Hepatocyte (in vitro differentiated cells): ENCODE results near the gene ZDHHC24.

ENCODE experiments used
- EZH2 ChIP-seq: fragments of 200-600 bp; sonication (generic); IDR thresholded peaks from 2 replicates; pipeline ENCODE4 v1.6.1; 2016; ENCODE audit warnings: antibody characterized with exemption, mild to moderate bottlenecking, borderline replicate concordance
- EZH2phosphoT487 ChIP-seq: fragments of 200-600 bp; sonication (generic); IDR thresholded peaks from one replicate; pipeline ENCODE4 v1.6.1; 2018; ENCODE audit warnings: antibody characterized with exemption, mild to moderate bottlenecking, low read depth, moderate library complexity; ENCODE audit not compliant: unreplicated experiment, severe bottlenecking
- TF ChIP-seq, protein P1 (sequence below): fragments of 200-600 bp; sonication (generic); IDR thresholded peaks from 2 replicates; pipeline ENCODE4 v1.5.1; 2016; ENCODE audit warnings: antibody characterized with exemption, mild to moderate bottlenecking; ENCODE audit not compliant: poor library complexity

GRCh38 chr11:66562275-66562674, 16.4 kb upstream of the ZDHHC24 start:
- TF ChIP-seq, protein P1, sequence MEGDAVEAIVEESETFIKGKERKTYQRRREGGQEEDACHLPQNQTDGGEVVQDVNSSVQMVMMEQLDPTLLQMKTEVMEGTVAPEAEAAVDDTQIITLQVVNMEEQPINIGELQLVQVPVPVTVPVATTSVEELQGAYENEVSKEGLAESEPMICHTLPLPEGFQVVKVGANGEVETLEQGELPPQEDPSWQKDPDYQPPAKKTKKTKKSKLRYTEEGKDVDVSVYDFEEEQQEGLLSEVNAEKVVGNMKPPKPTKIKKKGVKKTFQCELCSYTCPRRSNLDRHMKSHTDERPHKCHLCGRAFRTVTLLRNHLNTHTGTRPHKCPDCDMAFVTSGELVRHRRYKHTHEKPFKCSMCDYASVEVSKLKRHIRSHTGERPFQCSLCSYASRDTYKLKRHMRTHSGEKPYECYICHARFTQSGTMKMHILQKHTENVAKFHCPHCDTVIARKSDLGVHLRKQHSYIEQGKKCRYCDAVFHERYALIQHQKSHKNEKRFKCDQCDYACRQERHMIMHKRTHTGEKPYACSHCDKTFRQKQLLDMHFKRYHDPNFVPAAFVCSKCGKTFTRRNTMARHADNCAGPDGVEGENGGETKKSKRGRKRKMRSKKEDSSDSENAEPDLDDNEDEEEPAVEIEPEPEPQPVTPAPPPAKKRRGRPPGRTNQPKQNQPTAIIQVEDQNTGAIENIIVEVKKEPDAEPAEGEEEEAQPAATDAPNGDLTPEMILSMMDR, result no peak
- TF ChIP-seq EZH2, result no peak
- no peak for TF ChIP-seq EZH2phosphoT487
